Stimulated activated naive CD8-positive, alpha-beta T cell treated with anti-CD3 and anti-CD28 coated beads, Interleukin-15, Interleukin-2, amounts not matched to agents 100 ng/mL and 50 ng/mL, for 24 hours (primary cell): ENCODE measurements around the gene DEFB118.

Source experiments
- H3K27ac Mint-ChIP-seq: one replicate; pipeline ENCODE4 v1.8.0; 2021; ENCODE audit warnings: mild to moderate bottlenecking, mixed read lengths
- H3K27me3 Mint-ChIP-seq: one replicate; pipeline ENCODE4 v1.8.0; 2021; ENCODE audit warnings: mixed read lengths
- H3K36me3 Mint-ChIP-seq: one replicate; pipeline ENCODE4 v1.8.0; 2021; ENCODE audit warnings: low read depth, mixed read lengths
- H3K4me1 Mint-ChIP-seq: one replicate; pipeline ENCODE4 v1.8.0; 2021; ENCODE audit warnings: low read depth, mixed read lengths
- H3K4me3 Mint-ChIP-seq: one replicate; pipeline ENCODE4 v1.8.0; 2021; ENCODE audit warnings: mild to moderate bottlenecking, mixed read lengths
- H3K9me3 Mint-ChIP-seq: one replicate; pipeline ENCODE4 v1.8.0; 2021; ENCODE audit warnings: mixed read lengths

The DEFB118 gene

DNA sequence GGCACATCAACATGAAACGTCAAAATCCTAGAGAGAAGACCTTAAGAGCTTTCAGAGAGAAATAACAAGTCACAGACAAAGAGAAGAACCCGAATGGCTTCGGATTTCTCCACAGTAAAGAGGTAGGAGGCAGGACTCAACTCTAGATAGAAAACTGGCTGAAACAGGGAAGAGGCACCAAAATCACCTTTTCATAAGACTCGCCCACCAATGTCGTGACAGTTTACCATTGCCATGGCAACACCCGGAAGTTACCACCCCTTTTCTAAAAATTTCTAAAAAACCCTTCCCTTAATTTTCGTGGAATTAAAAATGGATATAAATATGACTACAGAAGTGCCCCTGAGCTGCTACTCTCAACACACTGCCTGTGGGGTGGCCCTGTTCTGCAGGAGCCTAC lies 49.9 kb downstream of the DEFB118 start:
- Mint-ChIP-seq H3K4me1 (no peaks in the 10 kb centered on the region), H3K4me3 (no peak overlapping the region), H3K27ac (no peak overlapping the region), H3K27me3 (no peaks in the 10 kb centered on the region), H3K36me3 (no peaks in the 10 kb centered on the region), H3K9me3 (no peaks in the 10 kb centered on the region)
